Measurements from ENCODE around the gene CCDC88B.

CCDC88B gene

DNA sequence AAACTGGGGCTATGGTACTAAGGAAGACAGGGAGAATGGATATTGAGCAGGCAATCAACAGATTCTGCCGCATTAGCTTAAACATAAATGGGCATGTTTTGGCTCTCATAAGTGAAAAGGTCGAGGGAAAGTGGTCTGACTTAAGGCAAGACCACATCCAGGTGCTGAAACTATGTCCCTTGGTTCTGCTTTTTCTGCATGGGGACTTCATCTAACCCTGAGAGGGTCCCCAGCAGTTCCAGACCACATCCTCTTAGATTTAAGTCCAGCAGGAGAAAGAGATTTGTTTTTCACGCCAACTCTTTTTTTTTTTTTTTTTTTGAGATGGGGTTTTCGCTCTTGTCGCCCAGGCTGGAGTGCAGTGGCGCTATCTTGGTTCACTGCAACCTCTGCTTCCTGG, 24.4 kb downstream of the CCDC88B start:
- H3K4me3 ChIP-seq (ENCODE audit: low read length), result no peak overlapping the region
- DNase-seq (ENCODE audit: low read depth, low spot score), result no peak
- peaks cover 7% of the 10 kb centered on the region for H3K36me3 ChIP-seq (ENCODE audit: control insufficient read depth, insufficient read depth, low read length)
- no CpG with 5 or more reads among the region's 6 CpGs for WGBS (ENCODE audit: insufficient coverage, insufficient read length)
- no peaks in the 10 kb centered on the region for H3K9me3 ChIP-seq (ENCODE audit: control insufficient read depth, insufficient read depth, low read length)
- peaks cover 7% of the 10 kb centered on the region for H3K4me1 ChIP-seq (ENCODE audit: control insufficient read depth, insufficient read depth, low read length)
- H3K27me3 ChIP-seq (ENCODE audit: control insufficient read depth, insufficient read depth, low read length), result no peaks in the 10 kb centered on the region
- no peak overlapping the region for H3K27ac ChIP-seq (ENCODE audit: low read length)

DNA sequence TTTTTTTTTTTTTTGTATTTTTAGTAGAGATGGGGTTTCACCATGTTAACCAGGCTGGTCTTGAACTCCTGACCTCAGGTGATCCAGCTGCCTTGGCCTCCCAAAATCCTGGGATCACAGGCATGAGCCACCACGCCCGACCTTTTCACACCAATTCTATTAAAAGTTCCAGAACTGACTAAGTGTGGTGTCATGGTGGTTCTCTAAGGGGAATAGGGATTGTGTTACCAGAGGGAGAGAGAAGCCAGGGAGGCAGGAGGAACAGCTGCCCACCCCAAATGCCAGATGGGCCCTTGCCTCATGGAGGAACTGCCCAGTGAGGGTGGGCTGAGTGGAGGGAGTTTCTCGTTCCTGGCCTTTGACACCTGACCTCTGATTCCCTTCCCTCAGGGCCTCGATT, 24.9 kb downstream of the CCDC88B start:
- peaks cover 7% of the 10 kb centered on the region for H3K36me3 ChIP-seq (ENCODE audit: control insufficient read depth, insufficient read depth, low read length)
- no peak for DNase-seq (ENCODE audit: low read depth, low spot score)
- H3K4me1 ChIP-seq (ENCODE audit: control insufficient read depth, insufficient read depth, low read length), result peaks cover 4% of the 10 kb centered on the region
- WGBS (ENCODE audit: insufficient coverage, insufficient read length), result no CpG with 5 or more reads among the region's 4 CpGs
- no peak overlapping the region for H3K4me3 ChIP-seq (ENCODE audit: low read length)
- H3K27me3 ChIP-seq (ENCODE audit: control insufficient read depth, insufficient read depth, low read length), result no peaks in the 10 kb centered on the region
- H3K9me3 ChIP-seq (ENCODE audit: control insufficient read depth, insufficient read depth, low read length), result no peaks in the 10 kb centered on the region
- H3K27ac ChIP-seq (ENCODE audit: low read length), result no peak overlapping the region

DNA sequence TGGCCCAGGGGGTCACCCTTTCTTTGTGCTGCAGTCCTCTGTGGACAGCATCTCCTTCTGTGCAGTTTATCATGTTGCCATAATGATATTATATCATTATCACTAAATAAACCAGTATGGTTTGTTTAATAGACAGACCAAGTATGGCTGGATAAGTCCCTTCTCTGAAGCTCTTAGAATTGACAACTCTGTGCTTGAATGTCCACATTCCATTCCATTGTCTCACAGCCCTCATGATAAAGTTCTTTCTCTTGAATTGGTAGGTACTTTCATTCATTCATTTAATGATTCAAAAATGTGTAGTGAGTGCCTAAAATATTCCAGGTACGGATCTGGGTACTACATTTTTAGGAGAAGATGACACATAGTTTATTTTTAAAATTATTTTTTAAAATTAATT, 26.7 kb downstream of the CCDC88B start:
- WGBS (ENCODE audit: insufficient coverage, insufficient read length), result no CpG with 5 or more reads among the region's 1 CpG
- H3K36me3 ChIP-seq (ENCODE audit: control insufficient read depth, insufficient read depth, low read length), result peaks cover 7% of the 10 kb centered on the region

DNA sequence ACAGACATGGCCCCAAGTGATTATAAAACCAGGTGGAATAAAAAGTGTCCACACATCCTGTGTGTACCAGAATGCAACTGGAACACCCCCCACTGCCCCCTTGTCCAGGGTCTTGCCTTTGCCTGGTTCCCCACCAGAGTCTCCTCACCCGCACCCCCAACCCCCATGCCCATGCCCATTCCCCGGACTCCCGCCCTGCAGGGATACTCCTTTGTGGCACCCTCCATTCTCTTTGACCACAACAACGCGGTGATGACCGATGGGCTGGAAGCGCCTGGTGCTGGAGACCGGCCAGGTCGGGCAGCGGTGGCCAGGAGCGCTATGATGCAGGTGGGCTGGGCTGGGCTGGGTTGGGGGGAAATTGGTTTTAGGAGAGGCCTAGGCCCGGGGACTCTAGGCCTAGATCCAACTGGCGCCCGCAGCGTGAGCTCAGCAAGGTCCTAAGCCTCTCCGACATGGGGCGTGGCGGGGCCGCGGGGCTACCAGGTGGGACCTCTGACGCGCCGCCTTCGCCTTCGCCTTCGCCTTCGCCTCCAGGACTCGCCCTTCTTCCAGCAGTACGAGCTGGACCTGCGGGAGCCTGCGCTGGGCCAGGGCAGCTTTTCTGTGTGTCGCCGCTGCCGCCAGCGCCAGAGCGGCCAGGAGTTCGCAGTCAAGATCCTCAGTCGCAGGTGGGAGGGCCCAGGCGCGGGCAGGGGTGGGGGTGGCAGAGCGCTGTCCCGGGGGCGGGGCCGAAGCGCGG, 28.1 kb downstream of the CCDC88B start:
- Histone ChIP-seq H3K4me1 (ENCODE audit: control insufficient read depth, insufficient read depth, low read length) (no peaks in the 10 kb centered on the region), H3K4me3 (ENCODE audit: low read length) (no peak overlapping the region), H3K27ac (ENCODE audit: low read length) (no peak overlapping the region), H3K27me3 (ENCODE audit: control insufficient read depth, insufficient read depth, low read length) (no peaks in the 10 kb centered on the region), H3K36me3 (ENCODE audit: control insufficient read depth, insufficient read depth, low read length) (peaks cover 4% of the 10 kb centered on the region), H3K9me3 (ENCODE audit: control insufficient read depth, insufficient read depth, low read length) (no peaks in the 10 kb centered on the region)
- no CpG with 5 or more reads among the region's 46 CpGs for WGBS (ENCODE audit: insufficient coverage, insufficient read length)
- no peak for DNase-seq (ENCODE audit: low read depth, low spot score)

More for the DNA sequence above, 26.7 kb downstream of the CCDC88B start:
- Histone ChIP-seq H3K27ac (ENCODE audit: low read length) (no peak overlapping the region), H3K9me3 (ENCODE audit: control insufficient read depth, insufficient read depth, low read length) (no peaks in the 10 kb centered on the region), H3K4me1 (ENCODE audit: control insufficient read depth, insufficient read depth, low read length) (no peaks in the 10 kb centered on the region), H3K4me3 (ENCODE audit: low read length) (no peak overlapping the region), H3K27me3 (ENCODE audit: control insufficient read depth, insufficient read depth, low read length) (no peaks in the 10 kb centered on the region)
- no peak for DNase-seq (ENCODE audit: low read depth, low spot score)

DNA sequence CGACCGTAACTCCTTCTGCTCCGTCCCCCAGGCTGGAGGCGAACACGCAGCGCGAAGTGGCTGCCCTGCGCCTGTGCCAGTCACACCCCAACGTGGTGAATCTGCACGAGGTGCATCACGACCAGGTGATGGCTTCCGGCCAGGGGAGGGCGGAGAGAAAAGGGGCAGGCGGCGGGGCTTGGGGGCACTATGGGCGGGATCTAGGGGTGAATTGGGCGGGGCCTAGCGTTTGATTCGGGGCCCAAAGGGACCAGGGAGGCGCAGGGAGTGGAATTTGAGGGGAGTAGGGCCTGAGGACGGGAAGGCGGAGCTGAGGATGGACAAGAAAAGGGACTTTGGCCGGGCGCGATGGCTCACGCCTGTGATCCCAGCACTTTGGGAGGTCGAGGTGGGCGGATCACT, 28.7 kb downstream of the CCDC88B start:
- H3K4me1 ChIP-seq (ENCODE audit: control insufficient read depth, insufficient read depth, low read length), result 0 out of 2 replicates have a peak, but pooled peaks cover 2% of the 10 kb centered on the region
- no peak overlapping the region for H3K4me3 ChIP-seq (ENCODE audit: low read length)
- peaks cover 4% of the 10 kb centered on the region for H3K36me3 ChIP-seq (ENCODE audit: control insufficient read depth, insufficient read depth, low read length)
- no peaks in the 10 kb centered on the region for H3K27me3 ChIP-seq (ENCODE audit: control insufficient read depth, insufficient read depth, low read length)
- DNase-seq (ENCODE audit: low read depth, low spot score), result no peak
- no CpG with 5 or more reads among the region's 28 CpGs for WGBS (ENCODE audit: insufficient coverage, insufficient read length)
- no peak overlapping the region for H3K27ac ChIP-seq (ENCODE audit: low read length)
- H3K9me3 ChIP-seq (ENCODE audit: control insufficient read depth, insufficient read depth, low read length), result no peaks in the 10 kb centered on the region

DNA sequence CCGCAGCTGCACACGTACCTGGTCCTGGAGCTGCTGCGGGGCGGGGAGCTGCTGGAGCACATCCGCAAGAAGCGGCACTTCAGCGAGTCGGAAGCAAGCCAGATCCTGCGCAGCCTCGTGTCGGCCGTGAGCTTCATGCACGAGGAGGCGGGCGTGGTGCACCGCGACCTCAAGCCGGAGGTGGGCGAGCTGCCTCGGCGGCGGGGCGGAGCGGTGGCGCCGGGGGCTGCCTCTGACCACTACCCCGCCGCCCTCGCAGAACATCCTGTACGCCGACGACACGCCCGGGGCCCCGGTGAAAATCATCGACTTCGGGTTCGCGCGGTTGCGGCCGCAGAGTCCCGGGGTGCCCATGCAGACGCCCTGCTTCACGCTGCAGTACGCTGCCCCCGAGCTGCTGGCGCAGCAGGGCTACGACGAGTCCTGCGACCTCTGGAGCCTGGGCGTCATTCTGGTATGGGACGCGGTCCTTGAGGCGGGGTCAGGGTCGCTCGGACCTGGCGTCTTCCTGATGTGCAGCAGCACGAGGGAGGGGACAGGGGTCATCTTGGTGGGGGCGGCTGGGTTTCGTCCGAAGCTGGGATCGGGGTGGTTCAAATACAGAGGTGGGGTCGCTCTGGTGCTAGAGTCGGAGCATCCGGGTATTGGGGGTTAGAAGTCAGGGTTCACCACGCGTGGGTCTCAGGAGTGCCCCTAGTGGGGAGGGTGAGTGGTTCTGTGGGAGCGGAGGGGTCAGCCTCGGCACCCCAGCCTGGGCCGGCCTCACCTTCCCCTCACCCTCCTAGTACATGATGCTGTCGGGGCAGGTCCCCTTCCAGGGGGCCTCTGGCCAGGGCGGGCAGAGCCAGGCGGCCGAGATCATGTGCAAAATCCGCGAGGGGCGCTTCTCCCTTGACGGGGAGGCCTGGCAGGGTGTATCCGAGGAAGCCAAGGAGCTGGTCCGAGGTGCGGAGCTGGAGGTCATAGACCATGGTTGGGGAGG, 29.7 kb downstream of the CCDC88B start:
- Histone ChIP-seq H3K27me3 (ENCODE audit: control insufficient read depth, insufficient read depth, low read length) (no peaks in the 10 kb centered on the region), H3K4me3 (ENCODE audit: low read length) (no peak overlapping the region), H3K9me3 (ENCODE audit: control insufficient read depth, insufficient read depth, low read length) (no peaks in the 10 kb centered on the region), H3K27ac (ENCODE audit: low read length) (no peak overlapping the region), H3K36me3 (ENCODE audit: control insufficient read depth, insufficient read depth, low read length) (peaks cover 4% of the 10 kb centered on the region), H3K4me1 (ENCODE audit: control insufficient read depth, insufficient read depth, low read length) (0 out of 2 replicates have a peak, but pooled peaks cover 2% of the 10 kb centered on the region)
- no peak for DNase-seq (ENCODE audit: low read depth, low spot score)
- WGBS (ENCODE audit: insufficient coverage, insufficient read length), result no CpG with 5 or more reads among the region's 82 CpGs

DNA sequence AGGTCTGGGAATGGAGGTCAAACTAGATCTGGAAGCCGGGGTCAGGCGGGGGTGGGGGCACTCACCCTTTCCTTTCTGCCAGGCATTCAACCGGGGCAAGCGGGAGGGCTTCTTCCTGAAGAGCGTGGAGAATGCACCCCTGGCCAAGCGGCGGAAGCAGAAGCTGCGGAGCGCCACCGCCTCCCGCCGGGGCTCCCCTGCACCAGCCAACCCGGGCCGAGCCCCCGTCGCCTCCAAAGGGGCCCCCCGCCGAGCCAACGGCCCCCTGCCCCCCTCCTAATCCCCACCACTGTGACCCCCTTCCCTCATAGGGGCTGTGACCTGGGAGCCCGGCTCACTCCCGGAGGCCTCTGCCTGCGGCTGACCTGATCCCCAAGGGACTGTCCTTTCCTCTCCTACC, 31.2 kb downstream of the CCDC88B start:
- Histone ChIP-seq H3K9me3 (ENCODE audit: control insufficient read depth, insufficient read depth, low read length) (no peaks in the 10 kb centered on the region), H3K27ac (ENCODE audit: low read length) (no peak overlapping the region), H3K4me1 (ENCODE audit: control insufficient read depth, insufficient read depth, low read length) (0 out of 2 replicates have a peak, but pooled peaks cover 2% of the 10 kb centered on the region), H3K27me3 (ENCODE audit: control insufficient read depth, insufficient read depth, low read length) (no peaks in the 10 kb centered on the region), H3K36me3 (ENCODE audit: control insufficient read depth, insufficient read depth, low read length) (no peaks in the 10 kb centered on the region; the same call in 1 of the 2 replicates), H3K4me3 (ENCODE audit: low read length) (no peak overlapping the region)
- DNase-seq (ENCODE audit: low read depth, low spot score), result no peak
- WGBS (ENCODE audit: insufficient coverage, insufficient read length), result no CpG with 5 or more reads among the region's 22 CpGs

DNA sequence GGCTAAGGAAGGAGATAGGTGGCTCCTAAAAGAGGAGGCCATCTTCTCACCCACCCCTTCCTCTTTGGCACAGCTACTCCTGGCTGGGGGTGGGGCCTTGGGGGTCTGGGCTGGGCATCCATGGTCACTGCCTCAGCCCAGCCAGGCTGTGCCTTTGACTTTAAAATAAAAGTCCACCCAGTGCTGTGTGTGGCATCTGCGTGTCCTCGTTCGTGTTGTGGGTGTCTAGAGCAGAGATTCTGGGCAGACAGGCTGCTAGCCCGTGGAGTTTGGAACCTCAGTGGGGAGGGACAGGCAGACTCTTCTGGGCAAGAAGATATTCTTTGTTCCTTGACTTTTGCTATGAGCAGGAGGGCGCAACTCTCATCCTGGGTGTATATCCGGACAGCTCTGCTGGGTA, 32.0 kb downstream of the CCDC88B start:
- H3K9me3 ChIP-seq (ENCODE audit: control insufficient read depth, insufficient read depth, low read length), result no peaks in the 10 kb centered on the region
- H3K4me1 ChIP-seq (ENCODE audit: control insufficient read depth, insufficient read depth, low read length), result 0 out of 2 replicates have a peak, but pooled peaks cover 2% of the 10 kb centered on the region
- WGBS (ENCODE audit: insufficient coverage, insufficient read length), result no CpG with 5 or more reads among the region's 6 CpGs
- no peak overlapping the region for H3K4me3 ChIP-seq (ENCODE audit: low read length)
- no peak for DNase-seq (ENCODE audit: low read depth, low spot score)
- no peak overlapping the region for H3K27ac ChIP-seq (ENCODE audit: low read length)
- no peaks in the 10 kb centered on the region for H3K27me3 ChIP-seq (ENCODE audit: control insufficient read depth, insufficient read depth, low read length)
- no peaks in the 10 kb centered on the region; the same call in 1 of the 2 replicates for H3K36me3 ChIP-seq (ENCODE audit: control insufficient read depth, insufficient read depth, low read length)

DNA sequence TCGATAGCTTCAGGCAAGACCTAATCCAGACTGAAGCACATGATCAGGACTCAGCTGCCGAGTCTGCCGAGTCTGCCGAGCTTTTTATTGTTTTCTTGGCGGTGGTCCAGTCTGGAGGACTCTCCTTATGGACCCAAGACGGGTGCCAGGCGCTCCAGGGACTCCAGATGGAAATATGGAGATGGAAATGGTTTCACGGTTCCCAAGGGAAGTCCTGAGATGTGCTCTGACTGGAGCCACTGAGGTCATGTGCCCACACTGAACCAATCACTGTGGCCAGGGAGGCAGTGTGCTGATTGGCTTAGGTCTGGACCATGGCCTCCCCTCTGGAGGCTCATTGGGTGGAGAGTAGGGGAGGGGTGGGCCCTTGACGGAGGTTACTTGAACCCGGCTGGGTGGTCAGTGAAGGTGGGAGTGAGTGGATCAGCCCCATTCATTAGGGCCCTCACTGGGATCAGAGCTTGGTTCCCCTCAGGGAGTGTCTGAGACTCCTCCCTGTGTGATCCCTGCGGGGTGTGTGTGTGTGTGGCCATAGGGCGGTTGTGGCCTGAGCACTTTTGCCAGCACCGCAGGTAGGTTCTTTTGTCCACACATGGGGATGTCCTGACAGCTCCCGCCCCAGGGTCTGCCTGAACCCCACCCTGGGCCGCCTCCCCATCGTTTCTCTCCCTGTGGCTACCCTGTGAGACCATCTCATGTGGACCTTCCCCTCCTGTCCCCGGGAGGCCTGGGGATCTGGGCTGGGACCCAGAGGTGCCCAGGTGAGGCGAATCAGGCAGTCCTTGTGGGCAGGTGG, 33.0 kb downstream of the CCDC88B start:
- Histone ChIP-seq H3K9me3 (ENCODE audit: control insufficient read depth, insufficient read depth, low read length) (no peaks in the 10 kb centered on the region), H3K4me3 (ENCODE audit: low read length) (no peak overlapping the region), H3K27ac (ENCODE audit: low read length) (no peak overlapping the region), H3K27me3 (ENCODE audit: control insufficient read depth, insufficient read depth, low read length) (no peaks in the 10 kb centered on the region), H3K4me1 (ENCODE audit: control insufficient read depth, insufficient read depth, low read length) (0 out of 2 replicates have a peak, but pooled peaks cover 2% of the 10 kb centered on the region), H3K36me3 (ENCODE audit: control insufficient read depth, insufficient read depth, low read length) (no peaks in the 10 kb centered on the region; the same call in 1 of the 2 replicates)
- no peak for DNase-seq (ENCODE audit: low read depth, low spot score)
- no CpG with 5 or more reads among the region's 18 CpGs for WGBS (ENCODE audit: insufficient coverage, insufficient read length)

DNA sequence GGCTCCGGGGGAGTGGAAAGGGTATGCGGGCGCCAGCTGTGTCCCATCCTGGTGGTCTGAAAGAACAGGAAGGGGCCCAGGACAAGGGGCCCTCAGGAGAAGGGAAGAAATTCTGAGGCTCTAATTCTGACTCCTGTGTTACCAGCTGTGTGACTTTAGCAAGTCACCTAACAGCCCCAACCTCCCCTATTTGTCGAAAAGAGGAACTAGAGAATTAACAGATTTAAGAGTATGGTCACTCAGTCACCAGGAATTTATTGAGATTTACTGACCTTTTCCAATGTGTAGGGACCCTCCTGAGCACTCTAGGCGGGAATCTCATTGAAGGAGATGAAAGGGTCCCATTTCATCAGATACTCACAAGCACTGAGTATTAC, 33.6 kb downstream of the CCDC88B start:
- WGBS (ENCODE audit: insufficient coverage, insufficient read length), result no CpG with 5 or more reads among the region's 5 CpGs
- Histone ChIP-seq H3K4me3 (ENCODE audit: low read length) (no peak overlapping the region), H3K27ac (ENCODE audit: low read length) (no peak overlapping the region), H3K9me3 (ENCODE audit: control insufficient read depth, insufficient read depth, low read length) (no peaks in the 10 kb centered on the region), H3K27me3 (ENCODE audit: control insufficient read depth, insufficient read depth, low read length) (no peaks in the 10 kb centered on the region), H3K4me1 (ENCODE audit: control insufficient read depth, insufficient read depth, low read length) (0 out of 2 replicates have a peak, but pooled peaks cover 2% of the 10 kb centered on the region), H3K36me3 (ENCODE audit: control insufficient read depth, insufficient read depth, low read length) (no peaks in the 10 kb centered on the region; the same call in 1 of the 2 replicates)
- no peak for DNase-seq (ENCODE audit: low read depth, low spot score)

Measured in iPS DF 6.9 (cell line).